Frontal cortex (tissue), 4 donors: ENCODE measurements around the gene OR52N5. TPM values are rescaled to one million over a fixed set of nuclear protein-coding genes. Genes with fewer than 3 reads are reported as not detected.
A peak's percentile ranks its signal among the peaks of the same experiment; 100 is the strongest.

Experiments used
- DNase-seq, 2 donors: peaks; one replicate each; pipeline ENCODE4 v3.0.0; 2012; ENCODE audit warnings: low spot score in 2 of 2
- FAIRE-seq: peaks from 2 replicates; lab custom pipeline; 2012; peaks lifted over from hg19 to GRCh38; lab: Jason Lieb, UNC
- total RNA-seq: library from RNA; depleted of rRNA; stranded (reverse); fragments of >200 nt; gene quantifications from one replicate; pipeline ENCODE4 v1.2.3, GENCODE V29; 2014
- donor health status: control.
- donor health status: control.
- donor health status: control.

Gene OR52N5
- not detected for total RNA-seq

DNA sequence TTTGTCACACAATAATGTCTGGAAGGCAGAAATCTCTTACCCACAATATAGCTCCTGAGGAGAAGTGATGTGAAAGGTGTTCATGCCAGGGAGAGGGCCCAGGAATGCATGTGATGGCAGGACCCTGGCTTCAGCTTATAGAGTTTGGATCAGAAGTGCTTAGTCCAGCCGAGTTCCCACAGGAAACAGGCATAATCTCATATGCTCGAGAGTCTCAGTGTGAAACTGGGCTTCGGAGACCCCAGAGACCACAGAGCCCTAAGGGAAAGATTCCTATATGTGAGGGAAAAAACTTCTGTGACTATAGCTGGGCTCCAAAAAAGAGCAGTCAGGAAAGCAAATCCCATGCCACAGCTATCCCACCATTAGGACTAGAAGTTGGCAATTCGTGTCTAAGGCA, at the start of gene OR52N5:
Gene OR52N5 (minus strand): TSS at position 101 of the 400 bp plus-strand sequence. CDS start 4,721 bp downstream, outside the sequence.
- no peak for FAIRE-seq
- DNase-seq = no peak

DNA sequence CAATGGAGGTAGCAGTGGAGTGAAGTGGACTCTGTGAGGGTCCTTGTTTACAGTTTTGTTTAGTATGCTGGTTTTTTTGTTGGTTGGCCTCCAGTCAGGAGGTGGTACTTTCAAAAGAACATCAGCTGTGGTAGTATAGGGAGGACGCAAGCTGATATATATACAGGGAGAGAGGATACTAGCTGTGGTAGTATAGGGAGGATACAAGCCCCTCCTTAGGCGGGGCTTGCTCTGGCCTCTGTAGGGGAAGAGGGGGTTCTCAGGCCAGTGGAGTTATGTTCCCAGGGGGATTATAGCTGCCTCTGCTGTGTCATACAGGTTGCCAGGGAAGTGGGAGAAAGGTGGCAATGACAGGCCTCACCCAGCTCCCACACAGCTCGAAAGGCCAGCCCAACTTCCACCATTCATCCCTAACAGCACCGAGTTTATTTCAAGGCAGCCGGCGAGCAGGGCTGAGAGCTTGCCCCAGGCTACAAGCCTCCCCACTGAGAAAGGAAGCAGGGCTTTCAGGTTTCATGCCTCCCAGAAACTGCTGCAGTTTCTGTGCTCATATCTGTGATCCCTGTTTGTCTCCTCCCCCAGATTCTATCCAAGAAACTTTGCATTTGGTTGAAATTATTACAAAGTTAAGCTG, 48.2 kb upstream of the OR52N5 start:
- no peak for DNase-seq
- no peak for FAIRE-seq

GRCh38 chr11:5818245-5818886, 35.2 kb upstream of the OR52N5 start:
- no peak for FAIRE-seq
- DNase-seq = no peak

DNA sequence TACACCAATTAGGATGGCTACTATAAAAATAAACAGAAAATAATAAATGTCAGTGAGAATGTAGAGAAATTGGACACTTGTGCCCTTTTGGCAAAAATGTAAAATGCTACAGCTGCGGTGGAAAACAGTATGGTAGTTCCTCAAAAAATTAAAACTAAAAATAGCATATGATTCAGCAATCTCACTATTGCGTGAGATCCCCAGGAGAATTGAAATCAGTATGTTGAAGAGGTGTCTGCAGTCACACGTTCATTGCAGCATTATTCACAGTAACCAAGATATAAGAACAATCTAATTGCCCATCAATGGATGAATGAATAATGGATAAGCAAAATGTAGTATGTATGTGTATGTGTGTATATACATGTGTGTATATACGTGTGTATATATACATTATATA, 32.4 kb upstream of the OR52N5 start:
- FAIRE-seq = no peak

DNA sequence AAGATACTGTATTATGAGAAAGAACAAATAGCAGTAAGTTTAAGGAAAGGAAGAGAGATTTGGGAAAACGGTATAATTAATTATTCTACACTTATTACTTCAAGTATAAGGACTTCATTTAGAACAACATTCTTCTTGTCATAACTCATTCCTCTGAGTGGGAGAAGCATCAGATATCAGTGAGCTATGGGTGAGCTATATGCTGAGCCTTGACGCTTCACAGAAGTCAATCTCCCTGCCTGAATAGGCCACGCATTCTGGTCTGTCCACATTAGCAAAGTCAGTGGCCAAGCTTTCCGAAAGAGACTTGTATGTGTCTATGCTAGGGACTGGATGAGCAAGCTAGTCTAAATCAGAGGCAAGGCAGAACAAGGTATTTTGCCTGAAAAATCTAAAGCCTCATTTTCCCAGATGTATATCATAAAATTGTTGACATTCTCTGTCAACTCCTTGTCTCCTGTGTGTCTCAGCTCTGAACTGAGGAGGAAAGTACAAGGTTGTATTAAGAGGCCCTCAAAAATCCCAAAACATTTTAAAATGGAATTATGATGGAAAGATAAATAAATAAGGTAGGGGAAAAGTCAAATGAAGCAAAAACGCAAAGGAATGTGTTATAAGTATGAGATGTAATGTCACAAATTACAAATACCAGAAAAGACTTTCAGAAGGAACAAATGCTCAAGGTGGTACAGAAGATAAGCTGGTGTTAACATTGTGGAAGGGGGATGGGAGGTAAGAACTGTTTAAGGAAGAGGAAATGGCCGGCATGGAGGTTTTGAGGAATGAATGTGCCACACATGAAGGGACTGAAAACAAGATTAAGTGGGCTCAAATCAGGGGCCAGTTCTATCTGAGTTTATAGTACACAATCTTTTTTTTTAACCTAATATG, 27.0 kb upstream of the OR52N5 start:
- no peak for DNase-seq
- no peak for FAIRE-seq

More for the DNA sequence above, 32.4 kb upstream of the OR52N5 start:
- DNase-seq = no peak

GRCh38 chr11:5809122-5809519, 26.0 kb upstream of the OR52N5 start:
- FAIRE-seq (no peak), DNase-seq (no peak)

DNA sequence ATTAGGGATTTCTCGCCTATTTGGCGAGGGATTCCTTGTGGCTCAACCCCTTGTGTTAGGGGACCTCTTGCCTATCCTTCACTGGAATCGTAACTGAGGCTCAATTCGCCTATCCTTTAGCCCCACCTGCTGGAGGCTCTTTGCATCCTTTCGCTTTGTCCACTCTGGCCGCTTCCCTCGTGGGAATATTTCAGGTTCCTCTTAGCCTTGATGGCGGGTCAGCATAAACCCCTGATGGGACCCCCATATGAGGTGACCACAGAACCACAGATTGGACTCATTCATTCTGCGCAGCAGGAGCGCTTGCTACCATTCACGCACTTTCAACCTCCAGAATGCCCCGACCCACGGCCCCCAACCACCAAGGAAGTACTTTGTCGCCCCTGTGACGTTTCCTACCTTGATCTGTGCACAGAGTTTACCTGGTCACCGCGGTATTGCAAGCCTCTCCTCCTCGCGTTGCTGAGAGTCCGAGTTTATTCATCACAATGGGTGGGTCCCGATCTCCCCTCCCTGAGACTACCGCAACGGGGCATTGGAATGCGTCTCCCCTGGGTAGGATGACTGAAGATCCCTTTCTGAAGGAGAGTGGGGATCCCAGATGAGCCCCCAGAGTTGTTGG, 25.5 kb upstream of the OR52N5 start, which contains the start of gene OR52N2:
Gene OR52N2 (plus strand): TSS at position 425 of the 622 bp plus-strand sequence. CDS start 11,412 bp downstream, outside the sequence.
- FAIRE-seq (no peak), DNase-seq (peak in 1 of 2 donors; percentile 6)

- FAIRE-seq = no peak
- no peak for DNase-seq
Observed at GRCh38 chr11:5807580-5807979, 24.4 kb upstream of the OR52N5 start.

- DNase-seq (no peak), FAIRE-seq (no peak)
Observed at GRCh38 chr11:5803982-5804381, 20.8 kb upstream of the OR52N5 start.

DNA sequence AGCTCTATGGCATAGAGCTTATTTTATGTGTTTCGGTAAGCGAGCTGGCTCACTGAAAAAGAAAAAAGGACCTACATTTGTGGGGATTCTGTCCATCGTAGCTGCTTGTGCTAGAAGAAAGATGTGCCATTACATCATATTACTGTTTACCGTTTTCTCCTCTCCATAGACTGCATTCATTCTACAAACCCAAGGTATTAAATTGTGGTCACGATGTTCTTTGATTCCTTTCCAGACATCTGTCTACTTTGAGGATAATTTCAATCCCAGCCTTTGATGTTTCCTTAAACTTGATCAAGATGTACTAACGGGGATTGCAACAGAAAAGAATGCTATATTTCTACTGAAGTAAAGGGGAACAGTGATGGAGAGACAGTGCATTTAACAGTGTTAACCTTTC, 13.4 kb upstream of the OR52N5 start:
- FAIRE-seq (no peak), DNase-seq (no peak)

- FAIRE-seq = no peak
Observed at GRCh38 chr11:5791165-5791564, 8.0 kb upstream of the OR52N5 start, which contains the start of gene OR52N1. Gene OR52N1 (minus strand): TSS chr11:5791265. CDS start chr11:5788816, 2,449 bp downstream.

GRCh38 chr11:5767056-5767455, 16.1 kb downstream of the OR52N5 start:
- FAIRE-seq (no peak), DNase-seq (no peak)

More at GRCh38 chr11:5791165-5791564, 8.0 kb upstream of the OR52N5 start, which contains the start of gene OR52N1:
- DNase-seq = no peak

DNA sequence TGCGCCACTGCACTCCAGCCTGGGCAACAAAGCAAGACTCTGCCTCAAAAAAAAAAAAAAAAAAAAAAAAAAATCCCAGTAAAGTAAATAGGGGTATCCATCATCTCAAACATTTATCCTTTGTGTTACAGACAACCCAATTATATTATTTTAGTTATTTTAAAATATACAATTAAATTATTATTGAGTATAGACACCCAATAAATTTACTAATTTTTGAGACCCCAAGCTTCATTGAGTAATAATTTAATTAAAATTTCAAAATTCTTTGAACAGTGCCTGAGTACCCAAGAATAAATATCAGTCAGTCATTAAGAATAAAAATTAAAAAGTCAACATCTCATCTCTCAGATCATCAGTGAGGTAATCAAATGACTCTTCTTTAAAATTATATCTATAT, 29.2 kb downstream of the OR52N5 start, which contains the start of gene OR52N4:
Gene OR52N4 (plus strand): TSS at position 301 of the 400 bp plus-strand sequence. CDS start 498 bp downstream, outside the sequence.
- DNase-seq = no peak
- peak; percentile 65 for FAIRE-seq

DNA sequence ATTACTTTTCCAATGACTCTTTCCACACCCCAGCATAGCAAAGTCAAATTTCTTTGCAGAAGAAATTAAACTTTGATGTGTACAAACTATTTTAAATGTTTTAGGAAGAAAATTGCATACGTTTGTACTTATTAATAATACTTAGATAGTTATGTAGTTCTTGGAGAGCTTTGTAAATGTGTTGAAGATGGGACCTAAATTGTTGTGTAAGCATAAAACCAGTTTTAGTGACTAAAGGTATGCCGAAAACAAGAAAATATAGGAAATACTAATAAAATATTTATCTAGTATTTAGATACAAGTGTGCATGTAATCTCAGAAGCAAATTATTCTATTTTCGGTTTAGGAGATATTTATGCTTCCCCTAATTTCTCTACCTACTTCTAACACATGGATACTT, 33.3 kb downstream of the OR52N5 start:
- DNase-seq (no peak), FAIRE-seq (no peak)

GRCh38 chr11:5746614-5747013, 36.5 kb downstream of the OR52N5 start:
- no peak for FAIRE-seq
- DNase-seq = no peak

DNA sequence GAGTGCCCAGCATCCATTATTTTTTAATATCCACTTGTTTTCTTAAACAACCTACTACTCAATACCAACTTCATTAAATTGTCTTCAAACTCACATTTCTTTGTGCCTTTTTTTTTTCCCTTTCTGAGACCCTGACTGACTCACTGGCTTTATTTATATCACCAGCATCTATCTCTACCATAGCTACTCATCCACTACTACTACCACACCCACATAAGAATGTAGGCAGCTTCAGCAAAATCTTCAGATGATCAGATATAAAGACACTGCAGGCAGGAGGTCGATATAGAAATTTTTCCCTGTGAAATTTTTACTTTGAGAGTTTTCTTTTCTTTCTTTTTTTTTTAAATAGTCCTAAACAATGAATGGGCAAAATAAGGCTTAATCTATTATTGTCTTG, 44.7 kb downstream of the OR52N5 start:
- FAIRE-seq = no peak
- no peak for DNase-seq

- FAIRE-seq = no peak
- no peak for DNase-seq
Observed at GRCh38 chr11:5737670-5738392, 45.3 kb downstream of the OR52N5 start.

- FAIRE-seq (no peak), DNase-seq (no peak)
Observed at GRCh38 chr11:5737091-5737490, 46.1 kb downstream of the OR52N5 start.

- FAIRE-seq (no peak), DNase-seq (no peak)
Observed at GRCh38 chr11:5736396-5736795, 46.8 kb downstream of the OR52N5 start, which contains the start of gene OR56B1. Gene OR56B1 (plus strand): TSS chr11:5736448. CDS start chr11:5736517, 69 bp downstream.
